Bone marrow (tissue), 2 donors: ENCODE results near the gene ARHGEF16.

Experiments
- DNase-seq, 2 donors: peaks; one replicate each; lab custom pipeline; 2025; lab: John Stamatoyannopoulos, UW

ARHGEF16 gene

DNA sequence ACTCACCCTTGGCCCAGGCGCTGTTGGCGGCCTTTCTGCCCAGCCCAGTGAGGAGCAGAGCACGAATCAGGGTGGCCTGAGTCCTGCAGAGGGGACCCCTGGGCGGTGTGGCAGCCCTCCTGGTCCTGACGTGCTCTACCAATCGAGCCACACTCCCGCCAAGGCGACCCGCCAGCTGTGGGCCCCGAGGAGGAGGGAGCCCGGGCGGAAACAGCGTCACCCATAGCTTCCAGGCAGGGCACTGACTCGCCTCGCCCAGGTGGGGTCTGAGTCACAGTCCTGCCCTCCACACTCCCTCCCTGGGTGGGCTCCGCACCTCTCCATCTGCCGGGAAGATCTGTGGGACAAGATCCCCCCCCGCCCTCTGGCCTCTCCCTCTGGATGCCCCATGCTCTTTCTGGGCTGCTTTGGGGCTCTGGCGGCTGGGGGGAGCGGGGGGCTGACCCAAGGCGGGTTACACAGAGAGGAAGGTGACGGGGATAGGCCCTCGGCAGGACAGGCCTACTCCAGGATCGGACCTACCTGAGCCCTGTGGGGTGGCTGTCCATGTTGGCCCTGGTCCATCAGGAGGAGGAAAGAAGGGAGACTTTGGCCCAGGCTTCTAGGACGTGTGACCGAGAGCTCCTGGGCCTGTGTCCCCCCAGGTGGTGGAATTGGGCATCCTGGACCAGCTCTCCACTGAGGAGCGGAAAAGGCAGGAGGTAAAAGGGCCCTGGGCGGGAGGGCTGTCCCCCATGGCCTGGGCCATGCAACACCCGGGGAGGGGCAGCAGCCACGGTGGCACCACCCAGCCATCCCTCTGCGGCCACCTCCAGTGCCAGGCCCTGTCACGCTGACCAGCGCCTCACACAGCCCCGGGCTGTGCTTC, 14.0 kb downstream of the ARHGEF16 start:
- DNase-seq: no peak

GRCh38 chr1:3469104-3469848, 14.8 kb downstream of the ARHGEF16 start:
- DNase-seq: no peak

DNA sequence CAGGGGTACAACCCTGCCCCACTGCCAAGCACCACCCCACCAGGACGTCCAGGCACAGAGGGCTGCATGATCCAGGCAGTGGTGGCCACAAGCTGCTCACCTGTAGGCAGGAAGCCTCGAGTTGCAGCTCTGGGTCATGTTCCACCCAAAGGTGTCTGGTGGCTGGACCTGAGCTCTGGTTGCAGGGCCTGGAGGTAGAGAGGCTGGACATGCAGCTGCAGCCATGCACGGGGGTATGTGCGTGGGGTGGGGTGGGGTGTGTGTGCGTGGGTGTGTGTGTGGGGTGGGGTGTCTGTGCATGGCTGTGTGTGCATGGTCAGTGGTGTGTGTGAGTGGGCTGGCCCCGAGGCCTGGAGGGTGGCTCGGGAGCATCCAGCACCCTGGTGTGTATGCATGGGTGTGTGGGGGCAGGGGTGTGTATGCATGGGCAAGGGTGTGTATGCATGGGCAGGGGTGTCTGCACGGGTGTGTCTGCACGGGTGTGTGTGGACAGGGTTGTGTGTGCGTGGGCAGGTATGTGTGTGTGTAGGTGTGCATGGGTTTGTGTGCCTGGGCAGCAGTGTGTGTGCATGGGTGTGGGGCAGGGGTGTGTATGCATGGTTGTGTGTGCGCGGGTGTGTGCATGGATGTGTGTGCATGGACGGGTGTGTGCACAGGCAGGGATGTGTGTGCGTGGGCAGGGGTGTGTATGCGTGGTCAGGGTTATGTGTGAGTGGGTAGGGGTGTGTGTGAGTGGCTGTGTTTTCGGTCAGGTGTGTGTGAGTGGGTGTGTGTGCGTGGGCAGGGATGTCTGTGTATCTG, 15.6 kb downstream of the ARHGEF16 start:
- DNase-seq: no peak

DNA sequence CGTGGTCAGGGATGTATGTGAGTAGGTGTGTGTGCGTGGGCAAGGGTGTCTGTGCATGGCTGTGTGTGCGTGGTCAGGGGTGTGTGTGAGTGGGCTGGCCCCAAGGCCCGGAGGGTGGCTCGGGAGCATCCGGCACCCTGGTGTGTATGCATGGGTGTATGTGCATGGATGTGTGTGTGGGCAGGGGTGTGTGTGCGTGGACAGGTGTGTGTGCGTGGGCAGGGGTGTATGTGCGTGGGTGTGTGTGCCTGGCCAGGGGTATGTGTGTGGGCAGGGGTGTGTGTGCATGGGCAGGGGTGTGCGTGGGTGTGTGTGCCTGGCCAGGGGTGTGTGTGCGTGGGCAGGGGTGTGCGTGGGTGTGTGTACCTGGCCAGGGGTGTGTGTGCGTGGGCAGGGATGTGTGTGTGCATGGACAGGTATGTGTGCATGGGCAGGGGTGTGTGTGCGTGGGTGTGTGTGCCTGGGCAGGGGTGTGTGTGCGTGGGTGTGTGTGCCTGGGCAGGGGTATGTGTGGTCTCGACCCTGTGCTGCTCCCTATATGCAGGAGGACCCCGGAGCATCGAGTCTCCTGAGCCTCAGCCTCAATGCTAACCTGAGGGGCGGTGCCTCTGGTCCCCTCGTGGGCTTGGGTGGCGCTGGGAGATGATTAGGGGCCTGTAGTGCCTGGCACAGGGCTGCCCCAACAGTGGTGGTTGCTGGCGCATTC, 16.3 kb downstream of the ARHGEF16 start:
- no peak for DNase-seq

DNA sequence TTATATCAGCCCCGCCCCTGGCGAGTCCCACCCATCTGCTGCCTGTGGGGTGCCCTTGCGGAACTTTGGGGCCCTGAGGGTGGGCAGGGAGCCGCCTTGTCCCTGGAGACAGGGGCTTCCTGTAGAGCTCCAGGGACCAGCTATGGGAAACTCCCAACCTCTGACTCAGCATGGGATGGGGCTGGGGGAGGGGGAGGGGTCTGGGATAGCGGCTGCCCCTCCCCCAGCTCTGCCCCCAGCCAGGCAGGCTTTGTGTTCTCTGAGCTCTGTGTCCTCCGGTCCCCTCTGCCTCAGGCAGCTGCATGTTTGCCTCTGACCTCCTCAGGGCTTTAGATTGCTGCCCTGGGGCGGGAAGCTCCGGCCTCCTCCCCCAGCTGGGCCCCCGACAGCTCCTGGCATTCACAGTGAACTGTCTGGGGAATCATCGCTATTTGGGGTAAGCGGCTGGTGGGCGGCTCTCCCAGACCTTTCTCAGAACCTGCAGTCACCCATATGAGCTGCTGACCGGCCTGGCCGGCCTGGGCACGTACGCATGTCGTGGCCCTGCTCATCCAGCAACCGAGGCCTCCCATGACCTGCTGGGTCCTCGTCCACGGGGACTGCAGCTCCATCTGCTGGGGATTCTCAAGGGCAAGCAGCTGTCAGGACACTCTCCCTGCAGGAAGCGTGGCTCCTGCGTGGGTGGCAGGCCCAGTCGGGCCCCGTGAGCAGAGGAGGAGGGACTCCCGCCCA, 17.1 kb downstream of the ARHGEF16 start:
- no peak for DNase-seq

DNA sequence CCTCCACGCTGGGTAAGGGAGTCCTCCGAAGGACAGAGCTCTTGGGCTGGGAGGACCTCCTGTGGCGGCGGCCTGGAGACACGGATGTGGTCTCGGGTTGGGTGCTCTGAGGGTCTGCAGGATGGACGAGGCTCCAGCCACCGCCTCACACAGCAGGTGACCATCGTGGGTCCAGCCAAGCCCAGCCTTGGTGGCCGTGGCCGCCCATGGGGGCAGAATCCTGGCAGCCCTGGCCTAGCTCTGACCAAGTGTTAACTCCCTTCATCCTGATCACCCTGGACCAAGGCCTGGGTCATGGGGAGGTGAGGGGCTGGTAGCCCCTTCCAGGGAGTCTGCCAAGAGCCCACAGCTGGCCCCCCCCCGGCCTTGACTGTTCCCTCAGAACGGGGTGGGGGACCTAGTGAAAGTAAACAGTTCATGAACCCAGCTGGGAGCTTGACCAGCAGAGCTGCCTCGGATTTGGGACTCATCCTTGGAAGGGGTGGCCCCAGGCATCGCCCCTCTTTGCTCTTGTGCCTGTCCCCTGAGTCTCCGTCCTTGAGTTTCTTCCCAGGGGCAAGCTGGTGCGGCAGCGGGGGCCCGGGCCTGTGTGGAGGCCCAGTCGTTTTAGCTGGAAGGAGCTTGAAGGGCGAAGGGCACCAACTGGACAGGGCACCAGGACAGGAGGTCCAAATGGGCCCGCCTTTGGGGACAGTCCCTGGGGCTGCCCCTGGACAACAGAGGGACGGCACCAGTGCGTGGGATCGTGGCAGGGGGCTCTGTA, 17.8 kb downstream of the ARHGEF16 start:
- DNase-seq: no peak

DNA sequence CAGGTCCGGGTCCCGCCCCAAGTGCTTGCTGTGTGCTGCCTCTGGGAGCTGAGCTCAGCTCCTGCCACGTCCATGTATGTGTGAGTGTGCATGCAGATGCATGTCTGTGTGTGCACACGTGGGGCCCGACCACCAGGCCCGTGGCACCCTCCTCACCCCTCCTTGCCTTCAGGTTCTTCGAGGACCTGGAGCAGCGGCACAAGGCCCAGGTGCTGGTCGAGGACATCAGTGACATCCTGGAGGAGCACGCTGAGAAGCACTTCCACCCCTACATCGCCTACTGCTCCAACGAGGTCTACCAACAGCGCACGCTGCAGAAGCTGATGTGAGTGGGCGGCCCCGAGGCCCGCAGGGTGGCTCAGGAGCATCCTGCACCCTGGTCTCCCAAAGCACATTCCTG, 18.4 kb downstream of the ARHGEF16 start:
- DNase-seq: no peak

- no peak for DNase-seq
Measured at GRCh38 chr1:3473381-3473844, 18.9 kb downstream of the ARHGEF16 start.

DNA sequence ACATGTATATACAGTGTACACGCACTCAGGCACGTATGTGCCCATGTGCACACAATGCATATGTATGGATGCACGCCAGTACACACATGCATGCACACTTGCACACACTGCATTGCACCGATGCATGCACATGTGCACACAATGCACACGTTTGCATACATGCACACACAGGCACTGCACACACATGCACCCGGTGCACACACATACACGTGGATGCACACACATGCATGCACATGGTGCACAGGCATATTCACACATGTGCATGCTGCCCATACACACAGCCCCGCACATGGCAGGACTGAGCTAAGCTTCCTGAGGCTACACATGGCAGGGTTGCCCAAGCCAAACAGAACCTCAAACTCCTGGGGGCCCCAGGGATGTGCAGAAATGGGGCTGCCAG, 19.6 kb downstream of the ARHGEF16 start:
- no peak for DNase-seq

DNA sequence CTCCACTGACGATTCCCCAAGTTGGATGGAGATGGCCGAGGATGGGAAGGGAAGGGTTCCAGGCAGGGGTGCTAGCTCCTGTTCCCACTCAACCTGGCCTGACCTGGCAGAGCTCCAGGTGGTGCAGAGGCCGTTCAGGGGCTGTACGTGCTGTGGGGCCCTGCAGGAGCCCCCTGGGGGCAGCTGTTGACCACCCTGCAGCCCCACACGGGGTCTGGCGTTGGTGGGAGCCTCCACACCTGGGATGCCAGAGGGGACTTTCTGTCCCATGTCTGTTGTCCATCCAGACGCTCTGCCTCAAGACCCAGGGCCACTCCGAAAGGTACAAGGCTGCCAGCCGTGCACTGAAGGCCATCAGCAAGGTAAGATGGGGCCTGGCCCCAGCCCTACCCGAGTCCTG, 20.0 kb downstream of the ARHGEF16 start:
- DNase-seq: no peak

DNA sequence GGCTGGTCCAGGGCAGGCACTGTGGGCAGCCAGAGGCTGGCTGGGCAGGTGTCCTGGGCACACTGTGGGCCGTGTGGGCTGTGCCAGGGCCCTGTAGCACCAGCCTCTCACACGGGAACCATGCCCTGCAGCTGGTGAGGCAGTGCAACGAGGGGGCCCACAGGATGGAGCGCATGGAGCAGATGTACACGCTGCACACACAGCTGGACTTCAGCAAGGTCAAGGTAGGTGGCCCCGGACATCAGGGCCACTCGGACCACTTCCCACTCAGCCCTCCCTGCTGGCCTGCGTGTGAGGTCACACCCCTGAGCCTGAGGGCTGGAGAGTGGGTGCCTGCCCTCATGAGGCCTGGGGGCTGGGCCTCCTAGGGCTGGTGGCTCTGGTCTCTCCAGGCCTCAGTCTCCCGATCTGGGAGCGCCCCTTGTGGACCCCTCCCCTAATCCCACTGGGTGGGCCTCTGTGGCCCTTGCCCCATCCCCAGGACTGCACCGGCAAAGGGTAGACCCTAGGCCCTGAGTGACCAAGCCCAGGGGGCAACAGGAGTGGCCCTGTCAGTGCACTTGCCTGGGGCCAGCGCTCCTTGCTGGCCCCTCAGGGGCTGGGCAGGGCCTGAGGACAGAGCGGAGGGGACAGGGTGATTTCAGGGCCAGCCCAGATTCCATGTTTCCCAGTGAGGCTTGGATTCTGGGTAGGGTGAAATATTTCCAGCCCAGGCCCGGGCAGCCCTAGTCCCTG, 21.5 kb downstream of the ARHGEF16 start:
- DNase-seq: no peak

DNA sequence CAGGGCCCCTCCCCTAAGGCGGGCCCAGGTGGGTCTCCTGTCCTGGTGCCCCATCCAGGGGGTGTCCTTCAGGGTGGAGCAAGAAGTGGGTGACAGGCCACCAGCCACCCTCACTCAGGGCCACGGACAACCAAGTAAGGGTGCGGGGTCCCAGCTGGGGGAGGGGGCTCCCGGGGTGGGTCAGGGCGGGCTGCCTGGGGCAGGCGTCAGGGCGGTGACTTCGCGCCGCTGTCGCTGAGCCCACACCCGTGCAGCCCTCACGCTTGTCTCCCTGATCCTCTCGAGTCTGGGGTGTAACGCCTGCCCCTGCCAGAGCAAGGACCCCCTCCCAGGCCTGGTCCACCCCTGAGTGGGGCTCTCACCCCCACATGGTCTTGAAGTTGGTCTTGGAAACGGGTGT, 22.2 kb downstream of the ARHGEF16 start:
- no peak for DNase-seq

DNA sequence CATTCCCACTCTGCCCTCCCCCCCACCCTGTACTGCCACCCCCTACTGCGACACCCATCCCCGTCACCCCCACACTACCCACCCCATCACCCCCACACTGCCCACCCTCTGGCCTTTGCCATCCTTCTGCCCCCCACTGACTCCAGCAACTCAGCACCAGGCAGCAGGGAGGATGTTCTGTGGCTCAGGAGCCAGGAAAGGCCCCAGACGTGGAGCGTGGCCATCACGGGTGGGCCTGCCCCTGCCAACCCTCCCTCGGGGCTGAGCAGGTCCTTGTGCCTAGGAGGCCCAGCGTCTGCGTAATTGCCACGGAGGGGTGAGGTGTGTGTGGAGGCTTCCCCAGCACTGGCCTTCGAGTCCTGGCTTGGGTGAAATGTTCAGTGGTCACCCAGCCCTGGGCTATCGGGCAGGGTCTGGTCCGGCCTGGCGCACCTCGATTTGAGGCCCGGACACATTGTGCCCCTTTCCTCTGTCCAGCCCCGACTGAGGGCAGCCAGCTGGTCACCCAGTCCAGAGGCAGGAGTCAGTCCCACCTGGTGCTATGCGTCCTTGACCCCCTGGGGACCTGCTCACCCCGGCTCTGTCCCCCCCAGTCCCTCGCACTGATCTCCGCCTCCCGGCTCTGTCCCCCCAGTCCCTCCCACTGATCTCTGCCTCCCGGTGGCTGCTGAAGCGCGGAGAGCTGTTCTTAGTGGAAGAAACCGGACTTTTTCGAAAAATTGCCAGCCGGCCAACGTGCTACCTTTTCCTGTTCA, 23.0 kb downstream of the ARHGEF16 start:
- DNase-seq: no peak

DNA sequence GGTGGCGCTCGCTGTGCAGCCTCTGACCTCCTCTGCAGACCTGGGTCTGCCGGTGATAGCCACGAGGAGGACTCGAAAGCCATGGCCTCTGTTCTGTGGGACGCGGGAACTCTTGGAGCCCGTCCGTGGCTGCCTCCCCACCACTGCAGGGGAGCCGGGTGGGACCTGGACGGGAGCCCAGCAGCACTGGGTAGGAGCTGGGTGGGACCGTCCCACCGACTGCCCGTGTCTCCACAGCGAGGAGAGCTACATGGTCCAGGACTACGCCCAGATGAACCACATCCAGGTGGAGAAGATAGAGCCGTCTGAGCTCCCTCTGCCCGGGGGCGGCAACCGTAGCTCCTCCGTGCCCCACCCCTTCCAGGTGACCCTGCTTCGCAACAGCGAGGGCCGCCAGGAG, 23.7 kb downstream of the ARHGEF16 start:
- DNase-seq: no peak

- DNase-seq: no peak
Measured at GRCh38 chr1:3479511-3480368, 25.3 kb downstream of the ARHGEF16 start.

- DNase-seq: no peak
Measured at GRCh38 chr1:3480369-3480719, 25.9 kb downstream of the ARHGEF16 start.

DNA sequence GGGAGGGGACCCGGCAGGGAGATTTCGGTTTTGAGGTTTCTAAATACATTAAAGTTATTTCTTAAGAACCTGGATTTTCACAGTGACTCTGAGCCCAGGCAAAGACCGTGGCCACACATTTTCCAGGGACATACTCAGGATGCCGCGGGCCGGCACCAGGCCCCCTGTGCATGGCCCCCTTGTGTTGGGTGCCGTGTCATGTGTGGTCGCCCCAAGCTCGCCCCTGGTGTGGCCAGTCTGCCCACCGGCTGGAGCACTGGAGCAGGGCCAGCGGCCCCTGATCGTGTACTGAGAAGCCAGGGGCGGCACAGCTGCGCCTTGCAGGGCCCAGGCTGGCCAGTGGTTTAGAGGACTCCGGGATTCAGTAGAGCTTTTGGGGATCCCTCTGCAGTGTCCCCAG, 26.6 kb downstream of the ARHGEF16 start:
- DNase-seq: no peak

- DNase-seq: no peak
Measured at GRCh38 chr1:3481836-3482375, 27.4 kb downstream of the ARHGEF16 start.
